ENCODE data around the gene TNFRSF9. TPM values are rescaled to one million over a fixed set of nuclear protein-coding genes. Genes with fewer than 3 reads are reported as not detected.

TNFRSF9 gene
- polyA plus RNA-seq, 1 donor from 2014 or later, result not detected

- Histone ChIP-seq H3K9me2 (ENCODE audit: insufficient read depth, low read length) (no peaks in the 10 kb centered on the region), H3K27ac (ENCODE audit: low read length) (no peak overlapping the region), H2AFZ (ENCODE audit: low read depth, low read length) (no peak overlapping the region), H3K79me2 (replicated peaks; ENCODE audit: insufficient read depth, low read length) (no peaks in the 10 kb centered on the region), H3K9me3 (ENCODE audit: low read length) (no peaks in the 10 kb centered on the region), H3K27me3 (ENCODE audit: insufficient read depth, low read depth, low read length) (no peaks in the 10 kb centered on the region), H3K36me3 (ENCODE audit: insufficient read depth, low read length) (no peaks in the 10 kb centered on the region), H4K20me1 (ENCODE audit: insufficient read depth) (no peaks in the 10 kb centered on the region), H3K9ac (ENCODE audit: low read length) (no peak overlapping the region), H3K4me3 (ENCODE audit: low read length) (no peak overlapping the region), H3K4me2 (ENCODE audit: low read length) (no peak overlapping the region), H3F3A (ENCODE audit: insufficient read depth, low read length, poor library complexity, severe bottlenecking) (no peaks in the 10 kb centered on the region)
- TF ChIP-seq REST (IDR thresholded peaks at IDR 0.05; ENCODE audit: borderline replicate concordance), result no peak
- no peak for TF ChIP-seq CTCF (IDR thresholded peaks at IDR 0.05; ENCODE audit: poor library complexity, severe bottlenecking)
- no peak for TF ChIP-seq RAD21 (conservative IDR thresholded peaks at IDR 0.05)
- no peak for TF ChIP-seq POLR2AphosphoS5 (IDR thresholded peaks at IDR 0.05)
- no peak for TF ChIP-seq TAF1 (IDR thresholded peaks at IDR 0.05; ENCODE audit: low read depth)
- TF ChIP-seq EP300 (conservative IDR thresholded peaks at IDR 0.05; ENCODE audit: poor library complexity, severe bottlenecking), result no peak
- no peak for TF ChIP-seq MXI1 (conservative IDR thresholded peaks at IDR 0.05; ENCODE audit: poor library complexity, severe bottlenecking)
- no peak for TF ChIP-seq SMC3 (conservative IDR thresholded peaks at IDR 0.05; ENCODE audit: poor library complexity)
- TF ChIP-seq EZH2 (IDR thresholded peaks at IDR 0.05; ENCODE audit: borderline replicate concordance, insufficient read depth, low read length, poor library complexity, severe bottlenecking), result no peak
Measured at GRCh38 chr1:7878027-7878426, 62.6 kb downstream of the TNFRSF9 start.

- Histone ChIP-seq H3K9ac (ENCODE audit: low read length) (no peak overlapping the region), H3K4me3 (ENCODE audit: low read length) (no peak overlapping the region), H3K9me3 (ENCODE audit: low read length) (no peaks in the 10 kb centered on the region), H2AFZ (ENCODE audit: low read depth, low read length) (no peak overlapping the region), H3K27me3 (ENCODE audit: insufficient read depth, low read depth, low read length) (no peaks in the 10 kb centered on the region), H3K27ac (ENCODE audit: low read length) (no peak overlapping the region), H4K20me1 (ENCODE audit: insufficient read depth) (no peaks in the 10 kb centered on the region), H3K4me2 (ENCODE audit: low read length) (no peak overlapping the region), H3K9me2 (ENCODE audit: insufficient read depth, low read length) (no peaks in the 10 kb centered on the region), H3F3A (ENCODE audit: insufficient read depth, low read length, poor library complexity, severe bottlenecking) (no peaks in the 10 kb centered on the region), H3K79me2 (replicated peaks; ENCODE audit: insufficient read depth, low read length) (no peaks in the 10 kb centered on the region), H3K36me3 (ENCODE audit: insufficient read depth, low read length) (no peaks in the 10 kb centered on the region)
- TF ChIP-seq EP300 (conservative IDR thresholded peaks at IDR 0.05; ENCODE audit: poor library complexity, severe bottlenecking) (no peak), POLR2AphosphoS5 (IDR thresholded peaks at IDR 0.05) (no peak), SMC3 (conservative IDR thresholded peaks at IDR 0.05; ENCODE audit: poor library complexity) (no peak), MXI1 (conservative IDR thresholded peaks at IDR 0.05; ENCODE audit: poor library complexity, severe bottlenecking) (no peak), REST (IDR thresholded peaks at IDR 0.05; ENCODE audit: borderline replicate concordance) (no peak), TAF1 (IDR thresholded peaks at IDR 0.05; ENCODE audit: low read depth) (no peak), EZH2 (IDR thresholded peaks at IDR 0.05; ENCODE audit: borderline replicate concordance, insufficient read depth, low read length, poor library complexity, severe bottlenecking) (no peak)
Measured at GRCh38 chr1:7873801-7874795, 66.5 kb downstream of the TNFRSF9 start.
